Measurements from ENCODE around the gene LRRC28.

LRRC28 gene

DNA sequence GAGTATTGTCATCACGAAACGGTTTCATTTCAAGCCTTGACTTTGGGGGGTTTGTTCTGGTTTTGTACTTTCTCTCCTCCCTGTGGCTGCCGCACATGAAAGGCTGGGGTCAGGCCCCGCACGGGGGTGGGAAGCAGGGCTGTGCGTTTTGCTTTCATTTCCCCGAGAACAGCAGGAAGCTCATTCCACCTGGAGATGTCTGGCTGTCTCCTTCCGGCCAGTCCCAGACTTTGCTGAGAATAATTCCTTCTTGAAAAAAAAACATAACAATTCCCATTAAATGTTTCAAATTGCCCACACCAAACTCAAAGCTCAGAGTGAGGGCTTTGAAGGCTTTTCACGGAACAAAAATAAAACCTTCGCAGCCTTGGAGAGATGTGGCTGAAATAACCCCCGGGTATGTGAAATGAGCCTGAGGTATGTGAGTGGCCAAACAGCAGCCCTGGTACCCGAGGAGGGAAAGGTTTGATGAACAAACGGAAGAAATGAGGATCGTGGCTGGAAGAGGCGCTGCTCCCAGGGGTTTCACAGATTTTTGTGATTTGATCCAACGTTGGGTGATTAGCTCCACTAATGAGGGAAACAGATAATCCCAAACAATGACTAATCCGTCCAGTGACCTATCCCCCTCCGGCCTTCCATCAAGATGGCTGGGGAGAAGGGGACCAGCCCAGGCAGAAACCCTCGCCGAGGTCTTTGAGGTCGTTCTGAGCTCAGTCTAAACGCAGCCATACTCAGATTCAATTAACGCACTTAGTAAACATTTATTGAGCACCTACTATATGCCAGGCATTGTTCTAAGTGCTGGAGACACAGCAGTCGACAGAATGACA is 187.6 kb downstream of the LRRC28 start:
- peak; percentile 58 for DNase-seq

DNA sequence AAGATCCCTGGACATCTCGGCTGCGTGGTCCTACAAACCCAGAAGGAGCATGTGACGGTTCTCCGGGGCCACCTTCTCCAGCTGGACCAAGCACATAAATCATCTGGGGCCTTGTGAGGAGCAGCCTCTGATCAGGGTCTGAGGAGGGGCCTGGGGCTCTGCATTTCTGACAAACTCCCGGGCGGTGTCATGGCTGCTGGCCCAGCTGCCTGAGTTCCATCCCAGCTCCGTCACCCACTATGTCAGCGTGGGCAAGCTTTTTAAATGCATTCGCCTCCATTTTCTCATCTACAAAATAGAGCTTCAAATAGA is 188.2 kb downstream of the LRRC28 start:
- DNase-seq: no peak

DNA sequence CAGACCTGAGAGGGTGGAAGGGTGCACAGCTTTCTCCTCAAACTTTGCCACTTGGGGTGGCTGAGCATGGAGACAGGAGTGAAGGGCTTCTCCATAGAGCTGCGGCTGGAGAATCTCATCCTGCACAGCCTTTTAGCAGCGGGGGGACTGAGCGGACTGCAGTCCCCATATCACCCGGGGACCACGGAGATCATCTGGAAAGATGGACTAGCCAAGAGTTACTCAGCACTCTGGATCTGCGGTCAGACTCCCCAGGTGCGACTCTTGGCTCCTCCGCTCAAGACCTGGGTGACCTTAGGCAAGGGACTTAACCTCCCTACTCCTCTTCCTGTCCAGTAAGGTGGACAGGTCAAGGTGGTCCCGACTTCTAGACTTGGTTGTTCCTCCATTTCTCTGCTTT is 188.7 kb downstream of the LRRC28 start:
- DNase-seq: no peak

Measured in activated CD8-positive, alpha-beta memory T cell treated with anti-CD3 and anti-CD28 coated beads, Interleukin-2, amount 50 U/mL, for 48 hours (primary cell).